ENCODE data around the gene WDR38.
A peak's percentile ranks its signal among the peaks of the same experiment; 100 is the strongest.

WDR38 gene

DNA sequence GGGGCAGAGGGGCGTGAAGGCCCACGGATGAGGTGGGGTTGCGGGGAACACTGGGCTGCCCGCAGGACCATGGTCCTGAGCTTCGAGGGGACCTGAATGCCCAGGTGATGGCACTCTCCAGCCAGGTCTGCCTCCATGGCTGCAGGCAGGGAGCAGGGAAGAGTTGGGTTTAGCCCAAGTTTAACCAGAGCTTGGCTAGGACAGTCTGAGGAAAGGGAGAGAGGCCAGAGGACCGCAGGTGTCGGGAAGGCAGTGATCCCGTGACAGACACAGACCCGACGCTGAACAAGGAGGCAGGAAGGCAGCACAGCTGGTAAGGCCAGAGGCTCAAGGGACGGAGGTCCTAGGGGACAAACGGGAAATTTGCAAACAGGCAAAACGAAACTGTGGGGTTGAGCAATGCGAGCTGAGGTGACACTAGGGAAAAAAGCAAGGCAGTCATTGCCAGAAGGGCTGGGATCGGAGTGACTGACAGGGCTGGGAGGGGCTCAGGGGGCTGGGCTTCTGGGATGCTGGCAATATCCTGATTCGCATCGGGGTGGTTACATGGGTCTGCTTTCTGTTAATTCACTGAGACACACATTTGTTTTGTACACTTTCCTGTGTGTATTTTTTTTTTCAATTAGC, 33.7 kb downstream of the WDR38 start:
- no peak for DNase-seq
- no peak overlapping the region for H2BK120ac ChIP-seq (ENCODE audit: low read depth, low read length)
- whole genome bisulfite sequencing (ENCODE audit: extremely low coverage, insufficient coverage, low lambda C conversion rate): no CpG with 5 or more reads among the region's 17 CpGs
- no peak overlapping the region for H3K4me3 ChIP-seq (ENCODE audit: low read length)
- no peak overlapping the region for H3K18ac ChIP-seq (ENCODE audit: low read length)
- no peak overlapping the region for H3K9ac ChIP-seq (ENCODE audit: low read length)
- no peak overlapping the region for H4K5ac ChIP-seq (ENCODE audit: low read length)
- H3K4me2 ChIP-seq (ENCODE audit: low read length): no peak overlapping the region
- no peak overlapping the region for H2AK5ac ChIP-seq (ENCODE audit: low read length)
- no peak overlapping the region for H3K4ac ChIP-seq (ENCODE audit: low read depth, low read length)
- H3K36me3 ChIP-seq (ENCODE audit: control insufficient read depth, insufficient read depth, low read length): no peaks in the 10 kb centered on the region
- H2BK5ac ChIP-seq (ENCODE audit: low read length): no peak overlapping the region
- no peaks in the 10 kb centered on the region for H3K79me2 ChIP-seq (ENCODE audit: control insufficient read depth, insufficient read depth, low read length)
- H3K27me3 ChIP-seq (ENCODE audit: insufficient read depth, low read length, poor library complexity): no peaks in the 10 kb centered on the region
- H3K56ac ChIP-seq (ENCODE audit: low read length): no peak overlapping the region
- H3K79me1 ChIP-seq (ENCODE audit: low read length): no peaks in the 10 kb centered on the region
- H3K27ac ChIP-seq (ENCODE audit: low read depth, low read length): no peak overlapping the region
- H4K8ac ChIP-seq (ENCODE audit: low read depth, low read length): no peak overlapping the region
- H3K4me1 ChIP-seq (ENCODE audit: control insufficient read depth, low read depth, low read length): no peaks in the 10 kb centered on the region
- no peak overlapping the region for H3K23ac ChIP-seq (ENCODE audit: low read length)
- no peak overlapping the region for H2BK15ac ChIP-seq (replicated peaks; ENCODE audit: low read depth)

DNA sequence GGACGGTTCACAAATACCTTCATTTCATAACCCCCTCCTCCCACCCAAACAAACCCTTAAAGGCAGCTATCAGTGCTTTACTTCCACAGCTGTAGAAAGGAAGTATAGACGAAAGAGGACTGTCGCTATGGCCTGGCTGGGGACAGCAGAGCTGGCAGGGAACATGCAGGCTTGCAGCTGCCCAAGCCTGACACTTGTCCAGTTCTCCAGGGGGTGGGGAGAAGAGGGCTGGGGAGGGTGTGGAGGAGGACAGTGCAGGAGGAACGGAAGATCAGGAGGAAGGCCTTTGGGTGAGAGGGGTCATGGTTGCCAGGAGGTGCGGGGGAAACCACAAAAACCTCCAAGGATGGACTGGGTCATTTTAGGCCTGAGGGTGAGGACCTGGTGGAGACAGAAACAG, 34.6 kb downstream of the WDR38 start:
- Histone ChIP-seq H2BK5ac (ENCODE audit: low read length) (no peak overlapping the region), H3K36me3 (ENCODE audit: control insufficient read depth, insufficient read depth, low read length) (no peaks in the 10 kb centered on the region), H2BK15ac (replicated peaks; ENCODE audit: low read depth) (no peak overlapping the region), H4K8ac (ENCODE audit: low read depth, low read length) (no peak overlapping the region), H3K27ac (ENCODE audit: low read depth, low read length) (no peak overlapping the region), H3K4me2 (ENCODE audit: low read length) (no peak overlapping the region), H2BK120ac (ENCODE audit: low read depth, low read length) (no peak overlapping the region), H3K4me3 (ENCODE audit: low read length) (no peak overlapping the region), H4K5ac (ENCODE audit: low read length) (no peak overlapping the region), H3K4me1 (ENCODE audit: control insufficient read depth, low read depth, low read length) (no peaks in the 10 kb centered on the region), H2AK5ac (ENCODE audit: low read length) (no peak overlapping the region), H3K79me1 (ENCODE audit: low read length) (no peaks in the 10 kb centered on the region), H3K79me2 (ENCODE audit: control insufficient read depth, insufficient read depth, low read length) (no peaks in the 10 kb centered on the region), H3K27me3 (ENCODE audit: insufficient read depth, low read length, poor library complexity) (no peaks in the 10 kb centered on the region), H3K23ac (ENCODE audit: low read length) (no peak overlapping the region), H3K56ac (ENCODE audit: low read length) (no peak overlapping the region), H3K9ac (ENCODE audit: low read length) (no peak overlapping the region), H3K4ac (ENCODE audit: low read depth, low read length) (no peak overlapping the region), H3K18ac (ENCODE audit: low read length) (no peak overlapping the region)
- no CpG with 5 or more reads among the region's 5 CpGs for WGBS (ENCODE audit: extremely low coverage, insufficient coverage, low lambda C conversion rate)
- DNase-seq: no peak

DNA sequence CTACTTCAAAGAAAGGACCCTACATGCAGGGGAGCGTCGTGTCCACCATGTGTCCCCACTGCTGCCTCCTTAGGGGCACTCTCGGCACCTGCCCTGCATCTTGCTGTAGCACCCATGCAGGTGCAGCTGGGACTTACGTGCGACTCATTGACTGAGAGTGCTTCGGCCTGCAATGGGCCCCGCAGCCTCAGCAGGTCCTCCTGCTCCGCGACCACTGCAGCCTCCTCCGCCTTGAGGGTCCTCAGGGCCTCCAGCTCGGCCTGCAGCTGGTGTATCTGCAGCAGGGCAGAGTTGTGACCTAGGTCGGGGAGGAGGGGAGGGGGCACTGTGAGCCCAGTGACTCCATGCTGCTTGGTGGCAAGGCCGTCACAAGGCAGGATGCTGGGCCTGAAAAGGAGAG, 35.7 kb downstream of the WDR38 start:
- H3K56ac ChIP-seq (ENCODE audit: low read length): no peak overlapping the region
- no peak overlapping the region for H2BK5ac ChIP-seq (ENCODE audit: low read length)
- H3K4me1 ChIP-seq (ENCODE audit: control insufficient read depth, low read depth, low read length): no peaks in the 10 kb centered on the region
- H3K23ac ChIP-seq (ENCODE audit: low read length): no peak overlapping the region
- H3K9ac ChIP-seq (ENCODE audit: low read length): no peak overlapping the region
- H2BK120ac ChIP-seq (ENCODE audit: low read depth, low read length): no peak overlapping the region
- no peak overlapping the region for H3K27ac ChIP-seq (ENCODE audit: low read depth, low read length)
- no peaks in the 10 kb centered on the region for H3K79me1 ChIP-seq (ENCODE audit: low read length)
- no peak overlapping the region for H3K4me3 ChIP-seq (ENCODE audit: low read length)
- no peak overlapping the region for H2AK5ac ChIP-seq (ENCODE audit: low read length)
- H3K36me3 ChIP-seq (ENCODE audit: control insufficient read depth, insufficient read depth, low read length): no peaks in the 10 kb centered on the region
- no peaks in the 10 kb centered on the region for H3K79me2 ChIP-seq (ENCODE audit: control insufficient read depth, insufficient read depth, low read length)
- no peak overlapping the region for H4K8ac ChIP-seq (ENCODE audit: low read depth, low read length)
- H2BK15ac ChIP-seq (replicated peaks; ENCODE audit: low read depth): no peak overlapping the region
- no peak overlapping the region for H3K4ac ChIP-seq (ENCODE audit: low read depth, low read length)
- H3K18ac ChIP-seq (ENCODE audit: low read length): no peak overlapping the region
- no CpG with 5 or more reads among the region's 13 CpGs for WGBS (ENCODE audit: extremely low coverage, insufficient coverage, low lambda C conversion rate)
- no peaks in the 10 kb centered on the region for H3K27me3 ChIP-seq (ENCODE audit: insufficient read depth, low read length, poor library complexity)
- no peak overlapping the region for H3K4me2 ChIP-seq (ENCODE audit: low read length)
- no peak overlapping the region for H4K5ac ChIP-seq (ENCODE audit: low read length)
- no peak for DNase-seq

DNA sequence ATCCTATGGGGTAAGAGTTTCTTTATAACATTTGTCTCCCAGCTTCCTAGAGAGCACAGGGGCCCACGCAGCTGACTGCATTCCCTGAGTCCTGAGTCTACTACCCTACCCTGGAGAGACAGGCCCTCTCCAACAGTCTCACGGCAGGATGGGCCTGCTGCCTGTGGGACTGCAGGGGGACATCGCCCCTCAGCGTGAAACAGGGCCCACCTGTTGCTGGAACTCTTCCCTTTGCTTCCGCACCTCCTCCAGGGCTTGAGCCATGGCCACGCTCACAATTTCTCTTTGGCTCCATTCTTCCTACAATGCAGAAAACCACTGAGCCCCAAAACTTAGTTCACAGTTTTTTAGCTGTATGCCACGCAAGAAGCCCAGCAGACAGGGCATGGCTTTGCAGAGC, 36.9 kb downstream of the WDR38 start:
- H3K9ac ChIP-seq (ENCODE audit: low read length): no peak overlapping the region
- no peak overlapping the region for H3K18ac ChIP-seq (ENCODE audit: low read length)
- H3K4me3 ChIP-seq (ENCODE audit: low read length): no peak overlapping the region
- no peak overlapping the region for H2BK15ac ChIP-seq (replicated peaks; ENCODE audit: low read depth)
- no peak overlapping the region for H3K56ac ChIP-seq (ENCODE audit: low read length)
- no peaks in the 10 kb centered on the region for H3K36me3 ChIP-seq (ENCODE audit: control insufficient read depth, insufficient read depth, low read length)
- no peaks in the 10 kb centered on the region for H3K27me3 ChIP-seq (ENCODE audit: insufficient read depth, low read length, poor library complexity)
- no peak overlapping the region for H2BK120ac ChIP-seq (ENCODE audit: low read depth, low read length)
- H3K27ac ChIP-seq (ENCODE audit: low read depth, low read length): no peak overlapping the region
- no CpG with 5 or more reads among the region's 7 CpGs for WGBS (ENCODE audit: extremely low coverage, insufficient coverage, low lambda C conversion rate)
- no peak overlapping the region for H3K4ac ChIP-seq (ENCODE audit: low read depth, low read length)
- H3K4me1 ChIP-seq (ENCODE audit: control insufficient read depth, low read depth, low read length): no peaks in the 10 kb centered on the region
- H4K5ac ChIP-seq (ENCODE audit: low read length): no peak overlapping the region
- H2AK5ac ChIP-seq (ENCODE audit: low read length): no peak overlapping the region
- H3K79me2 ChIP-seq (ENCODE audit: control insufficient read depth, insufficient read depth, low read length): no peaks in the 10 kb centered on the region
- H4K8ac ChIP-seq (ENCODE audit: low read depth, low read length): no peak overlapping the region
- DNase-seq: no peak
- no peak overlapping the region for H3K23ac ChIP-seq (ENCODE audit: low read length)
- H3K79me1 ChIP-seq (ENCODE audit: low read length): no peaks in the 10 kb centered on the region
- no peak overlapping the region for H3K4me2 ChIP-seq (ENCODE audit: low read length)
- H2BK5ac ChIP-seq (ENCODE audit: low read length): no peak overlapping the region

DNA sequence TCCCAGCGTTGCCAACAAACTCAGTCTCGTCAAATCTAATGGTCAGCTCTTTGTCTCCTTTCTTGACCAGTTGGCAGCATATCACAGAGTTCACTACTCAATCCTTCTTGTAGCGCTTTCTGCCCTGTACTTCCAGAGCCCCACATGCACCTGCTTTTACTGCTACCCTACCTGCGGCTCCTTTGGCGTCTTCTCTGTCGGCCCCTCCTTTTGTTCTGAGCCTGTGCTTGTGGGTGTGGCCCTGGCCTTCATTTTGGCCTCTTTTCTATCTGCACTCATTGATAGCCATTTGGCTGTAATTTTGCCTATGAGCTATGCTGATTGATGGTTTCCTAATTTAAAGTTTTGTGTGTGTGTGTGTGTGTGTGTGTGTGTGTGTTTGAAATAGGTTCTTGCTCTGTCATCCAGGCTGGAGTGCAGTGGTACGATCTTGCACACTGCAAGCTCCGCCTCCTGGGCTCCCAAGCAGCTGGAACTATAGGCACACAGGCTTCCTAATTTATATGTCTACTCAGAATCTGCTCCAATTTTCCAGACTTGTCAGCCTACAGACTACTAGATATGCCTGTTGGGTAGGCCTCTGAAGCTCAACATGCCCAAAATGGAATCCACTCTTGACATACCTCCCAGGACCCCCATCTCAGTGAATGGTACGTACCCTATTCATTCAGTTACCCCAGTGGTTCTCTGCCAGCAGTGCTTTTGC, 40.9 kb downstream of the WDR38 start:
- H2BK120ac ChIP-seq (ENCODE audit: low read depth, low read length): no peak overlapping the region
- no peaks in the 10 kb centered on the region for H3K79me2 ChIP-seq (ENCODE audit: control insufficient read depth, insufficient read depth, low read length)
- no CpG with 5 or more reads among the region's 9 CpGs for WGBS (ENCODE audit: extremely low coverage, insufficient coverage, low lambda C conversion rate)
- no peaks in the 10 kb centered on the region for H3K79me1 ChIP-seq (ENCODE audit: low read length)
- no peak overlapping the region for H2BK5ac ChIP-seq (ENCODE audit: low read length)
- H3K27me3 ChIP-seq (ENCODE audit: insufficient read depth, low read length, poor library complexity): no peaks in the 10 kb centered on the region
- no peak overlapping the region for H3K9ac ChIP-seq (ENCODE audit: low read length)
- no peak overlapping the region for H4K5ac ChIP-seq (ENCODE audit: low read length)
- H3K36me3 ChIP-seq (ENCODE audit: control insufficient read depth, insufficient read depth, low read length): no peaks in the 10 kb centered on the region
- no peak for DNase-seq
- H2AK5ac ChIP-seq (ENCODE audit: low read length): no peak overlapping the region
- no peak overlapping the region for H3K4ac ChIP-seq (ENCODE audit: low read depth, low read length)
- no peak overlapping the region for H2BK15ac ChIP-seq (replicated peaks; ENCODE audit: low read depth)
- H3K18ac ChIP-seq (ENCODE audit: low read length): no peak overlapping the region
- no peak overlapping the region for H3K4me2 ChIP-seq (ENCODE audit: low read length)
- no peak overlapping the region for H3K4me3 ChIP-seq (ENCODE audit: low read length)
- H4K8ac ChIP-seq (ENCODE audit: low read depth, low read length): no peak overlapping the region
- H3K4me1 ChIP-seq (ENCODE audit: control insufficient read depth, low read depth, low read length): no peaks in the 10 kb centered on the region
- no peak overlapping the region for H3K56ac ChIP-seq (ENCODE audit: low read length)
- no peak overlapping the region for H3K27ac ChIP-seq (ENCODE audit: low read depth, low read length)
- H3K23ac ChIP-seq (ENCODE audit: low read length): no peak overlapping the region

DNA sequence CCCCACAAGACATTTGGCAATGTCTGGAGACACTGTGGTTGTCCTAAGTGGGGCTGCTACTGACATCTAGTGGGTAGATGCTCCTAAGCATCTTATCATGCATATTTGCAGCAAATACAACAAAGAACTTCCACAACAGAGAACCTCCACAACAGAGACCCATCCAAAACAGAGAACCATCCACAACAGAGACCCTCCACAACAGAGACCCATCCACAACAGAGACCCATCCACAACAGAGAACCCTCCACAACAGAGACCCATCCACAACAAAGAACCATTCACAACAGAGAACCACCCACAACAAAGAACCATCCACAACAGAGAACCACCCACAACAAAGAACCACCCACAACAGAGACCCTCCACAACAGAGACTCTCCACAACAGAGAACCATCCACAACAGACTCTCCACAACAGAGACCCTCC, 41.5 kb downstream of the WDR38 start:
- no peaks in the 10 kb centered on the region for H3K36me3 ChIP-seq (ENCODE audit: control insufficient read depth, insufficient read depth, low read length)
- H2BK5ac ChIP-seq (ENCODE audit: low read length): no peak overlapping the region
- no peak overlapping the region for H4K5ac ChIP-seq (ENCODE audit: low read length)
- no peaks in the 10 kb centered on the region for H3K4me1 ChIP-seq (ENCODE audit: control insufficient read depth, low read depth, low read length)
- H3K4me2 ChIP-seq (ENCODE audit: low read length): no peak overlapping the region
- H2BK120ac ChIP-seq (ENCODE audit: low read depth, low read length): no peak overlapping the region
- H4K8ac ChIP-seq (ENCODE audit: low read depth, low read length): no peak overlapping the region
- H3K27ac ChIP-seq (ENCODE audit: low read depth, low read length): no peak overlapping the region
- H3K56ac ChIP-seq (ENCODE audit: low read length): no peak overlapping the region
- no peaks in the 10 kb centered on the region for H3K27me3 ChIP-seq (ENCODE audit: insufficient read depth, low read length, poor library complexity)
- no peak overlapping the region for H3K23ac ChIP-seq (ENCODE audit: low read length)
- no peaks in the 10 kb centered on the region for H3K79me2 ChIP-seq (ENCODE audit: control insufficient read depth, insufficient read depth, low read length)
- peak; percentile 76 for DNase-seq
- H3K18ac ChIP-seq (ENCODE audit: low read length): no peak overlapping the region
- no peak overlapping the region for H2AK5ac ChIP-seq (ENCODE audit: low read length)
- no peak overlapping the region for H2BK15ac ChIP-seq (replicated peaks; ENCODE audit: low read depth)
- no peaks in the 10 kb centered on the region for H3K79me1 ChIP-seq (ENCODE audit: low read length)
- no peak overlapping the region for H3K9ac ChIP-seq (ENCODE audit: low read length)
- H3K4ac ChIP-seq (ENCODE audit: low read depth, low read length): no peak overlapping the region
- H3K4me3 ChIP-seq (ENCODE audit: low read length): no peak overlapping the region

Measured in mesendoderm (in vitro differentiated cells).